Measurements from ENCODE around the gene CDC6.

- TF ChIP-seq, protein P1, sequence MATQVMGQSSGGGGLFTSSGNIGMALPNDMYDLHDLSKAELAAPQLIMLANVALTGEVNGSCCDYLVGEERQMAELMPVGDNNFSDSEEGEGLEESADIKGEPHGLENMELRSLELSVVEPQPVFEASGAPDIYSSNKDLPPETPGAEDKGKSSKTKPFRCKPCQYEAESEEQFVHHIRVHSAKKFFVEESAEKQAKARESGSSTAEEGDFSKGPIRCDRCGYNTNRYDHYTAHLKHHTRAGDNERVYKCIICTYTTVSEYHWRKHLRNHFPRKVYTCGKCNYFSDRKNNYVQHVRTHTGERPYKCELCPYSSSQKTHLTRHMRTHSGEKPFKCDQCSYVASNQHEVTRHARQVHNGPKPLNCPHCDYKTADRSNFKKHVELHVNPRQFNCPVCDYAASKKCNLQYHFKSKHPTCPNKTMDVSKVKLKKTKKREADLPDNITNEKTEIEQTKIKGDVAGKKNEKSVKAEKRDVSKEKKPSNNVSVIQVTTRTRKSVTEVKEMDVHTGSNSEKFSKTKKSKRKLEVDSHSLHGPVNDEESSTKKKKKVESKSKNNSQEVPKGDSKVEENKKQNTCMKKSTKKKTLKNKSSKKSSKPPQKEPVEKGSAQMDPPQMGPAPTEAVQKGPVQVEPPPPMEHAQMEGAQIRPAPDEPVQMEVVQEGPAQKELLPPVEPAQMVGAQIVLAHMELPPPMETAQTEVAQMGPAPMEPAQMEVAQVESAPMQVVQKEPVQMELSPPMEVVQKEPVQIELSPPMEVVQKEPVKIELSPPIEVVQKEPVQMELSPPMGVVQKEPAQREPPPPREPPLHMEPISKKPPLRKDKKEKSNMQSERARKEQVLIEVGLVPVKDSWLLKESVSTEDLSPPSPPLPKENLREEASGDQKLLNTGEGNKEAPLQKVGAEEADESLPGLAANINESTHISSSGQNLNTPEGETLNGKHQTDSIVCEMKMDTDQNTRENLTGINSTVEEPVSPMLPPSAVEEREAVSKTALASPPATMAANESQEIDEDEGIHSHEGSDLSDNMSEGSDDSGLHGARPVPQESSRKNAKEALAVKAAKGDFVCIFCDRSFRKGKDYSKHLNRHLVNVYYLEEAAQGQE (IDR thresholded peaks at IDR 0.05; ENCODE audit: insufficient read depth in 1 of 2, low read depth in 2 of 2, low read length in 2 of 2), result no peak
- TF ChIP-seq POLR2AphosphoS5 (IDR thresholded peaks at IDR 0.05; ENCODE audit: low read depth, low read length) (no peak), SIN3A (IDR thresholded peaks at IDR 0.05; ENCODE audit: borderline replicate concordance, insufficient read depth, low read length) (no peak), TAF1 (IDR thresholded peaks at IDR 0.05; ENCODE audit: borderline replicate concordance, insufficient read depth, low read length) (no peak)
Observed at GRCh38 chr17:40297511-40297910, 9.8 kb downstream of the CDC6 start.

Data from PFSK-1 (cell line).